Activated T-cell treated with anti-CD3 and anti-CD28 coated beads for 48 hours (primary cell): ENCODE data around the gene ANKRD39.
A peak's percentile ranks its signal among the peaks of the same experiment; 100 is the strongest.
"Not testable (repeated sequence)": the region's sequence is repeated elsewhere in the genome, so short reads cannot be mapped to it uniquely, and the experiment has no call there.

Experiments
- DNase-seq: peaks from one replicate; pipeline ENCODE4 v3.0.0-alpha.2; 2020; ENCODE audit warnings: low read depth

ANKRD39 gene, protein sequence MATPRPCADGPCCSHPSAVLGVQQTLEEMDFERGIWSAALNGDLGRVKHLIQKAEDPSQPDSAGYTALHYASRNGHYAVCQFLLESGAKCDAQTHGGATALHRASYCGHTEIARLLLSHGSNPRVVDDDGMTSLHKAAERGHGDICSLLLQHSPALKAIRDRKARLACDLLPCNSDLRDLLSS

GRCh38 chr2:96857667-96858372, at the start of gene ANKRD39:
TSS of gene ANKRD39 (minus strand) at chr2:96858016. CDS start at chr2:96857987, 29 bp downstream.
- DNase-seq = peak; percentile 97

GRCh38 chr2:96906729-96907114, 48.9 kb upstream of the ANKRD39 start:
- DNase-seq = no peak

GRCh38 chr2:96903815-96904214, 46.0 kb upstream of the ANKRD39 start:
- DNase-seq = no peak

GRCh38 chr2:96903318-96903717, 45.5 kb upstream of the ANKRD39 start:
- no peak for DNase-seq

DNA sequence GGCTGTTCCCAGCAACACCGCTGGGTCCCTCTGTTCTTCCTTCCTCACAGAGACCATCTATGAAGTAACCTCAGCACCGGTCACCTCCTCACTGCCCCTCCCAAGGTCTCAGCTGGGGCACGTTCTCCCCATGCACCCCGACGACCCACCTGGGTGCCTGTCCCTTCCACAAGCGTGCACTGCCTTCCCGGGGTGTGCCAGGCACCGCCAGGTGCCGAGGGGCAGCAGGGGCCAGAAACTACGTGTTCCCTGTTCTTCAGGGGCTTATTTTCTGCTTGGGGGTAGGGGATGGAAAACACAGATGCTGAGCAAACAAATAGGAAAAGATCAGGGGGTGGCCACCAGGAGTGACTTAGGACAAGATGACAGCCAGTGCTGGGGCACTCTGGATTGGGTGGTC, 42.4 kb upstream of the ANKRD39 start:
- DNase-seq = no peak

DNA sequence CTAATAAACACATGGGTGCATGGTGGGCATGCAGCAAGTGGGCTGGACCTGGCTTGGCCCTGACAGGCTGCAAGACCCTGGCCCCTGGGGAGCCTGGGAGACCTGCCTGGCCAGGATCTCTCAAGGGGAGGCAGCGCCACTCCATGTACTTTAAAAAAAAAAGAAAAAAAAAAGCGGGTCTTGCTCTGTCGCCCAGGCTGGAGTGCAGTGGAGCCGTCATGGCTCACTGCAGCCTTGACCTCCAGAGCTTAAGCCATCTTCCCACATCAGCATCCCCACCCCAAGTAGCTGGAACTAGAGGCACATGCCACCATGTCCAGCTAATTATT, 41.6 kb upstream of the ANKRD39 start:
- no peak for DNase-seq

DNA sequence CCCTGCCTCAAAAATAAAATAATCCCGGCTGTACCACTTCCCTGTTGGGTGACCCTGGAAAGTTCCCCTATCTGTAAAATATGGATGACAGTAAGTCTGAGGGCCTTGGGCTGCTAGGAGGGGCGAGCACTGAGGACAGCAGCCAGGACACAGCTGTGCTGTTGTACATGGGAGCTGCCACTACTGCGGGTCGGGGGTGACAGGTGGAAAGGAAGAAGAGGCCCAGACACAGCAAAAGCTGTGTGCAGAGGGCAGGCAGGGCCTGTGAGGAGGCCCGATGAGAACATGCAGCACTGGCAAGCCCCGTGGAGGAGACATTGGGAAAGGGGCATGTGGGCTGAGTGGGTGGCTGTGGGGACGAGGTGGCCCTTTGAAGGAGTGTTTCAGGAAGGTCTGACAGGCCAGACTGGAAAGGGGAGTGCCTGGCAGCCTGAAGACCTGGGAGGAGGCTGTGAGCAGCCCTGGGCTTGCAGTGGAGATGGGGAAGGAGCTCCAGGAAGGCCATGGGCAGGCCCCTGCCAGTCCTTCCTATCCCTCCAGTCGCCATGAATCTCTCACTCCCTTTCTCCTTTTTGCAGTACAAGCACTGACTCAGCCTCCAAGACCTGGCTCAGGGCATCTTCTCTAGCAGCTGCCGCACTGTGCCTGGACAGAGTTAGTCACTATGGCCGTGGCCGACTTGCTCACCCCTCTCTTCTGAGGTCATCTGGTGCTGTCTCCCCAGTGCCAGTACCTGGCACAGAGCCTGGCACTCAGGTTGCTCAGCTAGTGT, 41.0 kb upstream of the ANKRD39 start:
- DNase-seq = no peak

DNA sequence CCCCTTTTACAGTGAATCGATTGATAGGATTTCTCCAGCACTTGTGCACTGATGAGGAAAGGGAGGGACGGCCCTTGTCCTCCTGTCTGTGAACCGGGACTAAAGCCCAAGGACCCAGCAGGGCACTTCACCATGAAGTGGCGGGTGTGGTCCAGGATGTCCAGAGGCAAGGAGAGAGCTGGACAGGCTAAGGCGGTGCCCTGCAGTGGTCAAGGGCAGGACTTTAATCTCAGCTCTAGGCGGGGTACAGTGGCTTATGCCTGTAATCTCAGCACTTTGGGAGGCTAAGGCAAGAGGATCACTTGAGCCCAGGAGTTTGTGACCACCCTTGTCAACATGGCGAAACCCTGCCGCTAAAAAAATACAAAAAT, 40.3 kb upstream of the ANKRD39 start:
- no peak for DNase-seq

DNA sequence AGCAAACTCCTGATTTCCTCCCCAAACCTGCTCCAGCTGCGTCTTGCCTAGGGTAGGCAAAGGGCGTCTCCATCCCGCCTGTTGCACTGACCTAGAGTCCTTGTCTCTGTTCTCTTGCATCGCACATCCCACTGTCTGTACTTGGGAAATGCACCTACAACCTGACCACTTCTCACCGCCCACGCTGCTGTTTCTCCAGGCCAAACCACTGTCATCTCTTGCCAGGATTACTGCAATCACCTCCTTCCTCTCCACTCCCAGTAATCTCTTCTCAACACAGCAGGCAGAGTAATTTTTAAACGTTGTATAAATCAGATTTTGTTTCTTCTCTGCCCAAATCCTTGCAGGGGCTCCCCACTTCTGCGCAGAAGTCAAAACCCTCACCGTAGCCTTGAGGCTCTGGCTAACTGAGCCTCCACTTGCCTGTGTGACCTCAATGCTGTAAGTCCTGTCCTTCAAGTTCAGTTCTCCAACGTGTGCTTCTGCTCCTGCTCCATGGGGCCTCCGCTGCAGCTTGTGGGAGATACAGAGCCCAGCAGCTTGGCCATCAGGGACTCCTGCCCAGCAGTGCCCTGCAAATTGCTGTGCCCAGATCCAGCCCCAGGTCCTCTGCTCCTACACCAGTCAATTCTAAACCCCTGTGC, 39.8 kb upstream of the ANKRD39 start:
- no peak for DNase-seq

DNA sequence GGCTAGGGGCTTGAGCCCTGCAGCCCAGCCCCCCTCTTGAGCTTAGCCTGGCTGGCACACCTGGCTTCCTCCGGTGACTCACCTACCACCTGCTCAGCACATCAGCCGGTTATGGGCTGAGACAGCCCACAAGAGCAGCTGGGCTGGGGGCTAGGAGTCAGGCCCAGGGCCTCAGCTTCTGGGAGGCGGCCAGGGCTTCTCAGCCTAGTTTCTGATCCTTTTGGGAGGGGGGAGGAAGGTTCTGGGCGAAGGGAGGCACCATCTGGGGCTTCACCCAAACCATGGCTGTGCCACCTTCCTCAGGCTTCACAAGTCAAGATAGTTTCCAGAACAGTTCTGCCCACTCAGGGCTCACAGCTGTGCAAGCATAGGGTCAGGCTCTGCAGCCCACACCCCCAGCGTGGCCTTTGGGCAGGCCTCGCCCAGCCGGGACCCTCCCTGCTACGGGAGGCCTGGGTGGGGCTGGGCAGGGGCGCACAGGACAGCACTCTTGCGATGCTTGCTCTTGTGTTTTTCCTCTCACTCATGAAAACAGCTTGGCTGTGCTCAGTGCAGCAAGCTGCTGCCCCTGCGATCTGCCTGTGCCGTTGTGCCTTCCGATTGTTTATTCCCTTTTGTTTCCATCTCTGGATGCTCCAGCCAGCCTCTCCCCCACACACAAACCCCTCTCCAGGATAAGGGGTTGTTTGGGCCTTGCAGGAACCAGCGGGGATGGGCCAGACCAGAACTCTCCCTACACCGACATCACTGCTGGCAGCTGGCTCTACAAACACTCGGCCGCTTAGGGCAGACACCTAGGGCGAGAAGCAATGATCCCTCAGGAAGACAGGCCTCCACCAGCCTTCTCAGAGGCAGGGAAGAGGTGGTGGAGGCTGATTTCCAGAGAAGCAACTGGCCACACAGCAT, 38.2 kb upstream of the ANKRD39 start:
- no peak for DNase-seq

GRCh38 chr2:96895032-96895745, 37.4 kb upstream of the ANKRD39 start:
- no peak for DNase-seq

GRCh38 chr2:96894151-96894531, 36.3 kb upstream of the ANKRD39 start:
- DNase-seq = no peak

- no peak for DNase-seq
These were observed 35.7 kb upstream of the ANKRD39 start for GRCh38 chr2:96893289-96894150.

GRCh38 chr2:96891591-96892333, 33.9 kb upstream of the ANKRD39 start:
- no peak for DNase-seq

GRCh38 chr2:96890726-96891385, 33.0 kb upstream of the ANKRD39 start:
- no peak for DNase-seq

DNA sequence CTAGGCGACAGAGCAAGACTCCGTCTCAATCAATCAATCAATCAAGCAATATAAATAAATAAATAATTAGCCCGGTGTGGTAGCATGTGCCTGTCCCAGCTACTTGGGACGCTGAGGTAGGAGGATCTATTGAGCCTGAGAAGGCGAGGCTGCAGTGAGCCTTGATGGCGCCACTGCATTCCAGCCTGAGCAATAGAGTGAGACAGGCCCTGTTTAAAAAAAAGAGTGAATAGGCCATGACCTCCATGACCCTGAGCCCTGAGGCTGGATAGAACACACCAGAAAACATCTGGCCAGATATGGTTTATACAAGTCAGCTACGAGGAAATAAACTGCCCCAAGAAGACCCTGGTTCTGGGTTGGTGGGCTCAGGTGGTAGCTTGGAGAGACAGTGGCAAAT, 32.4 kb upstream of the ANKRD39 start:
- DNase-seq = no peak

GRCh38 chr2:96889502-96889901, 31.7 kb upstream of the ANKRD39 start:
- not testable (repeated sequence) for DNase-seq

GRCh38 chr2:96888072-96889011, 30.5 kb upstream of the ANKRD39 start:
- DNase-seq = no peak
